ENCODE results near the gene ADGRA3.
"Not testable (repeated sequence)": the region's sequence is repeated elsewhere in the genome, so short reads cannot be mapped to it uniquely, and the experiment has no call there.

Gene ADGRA3

DNA sequence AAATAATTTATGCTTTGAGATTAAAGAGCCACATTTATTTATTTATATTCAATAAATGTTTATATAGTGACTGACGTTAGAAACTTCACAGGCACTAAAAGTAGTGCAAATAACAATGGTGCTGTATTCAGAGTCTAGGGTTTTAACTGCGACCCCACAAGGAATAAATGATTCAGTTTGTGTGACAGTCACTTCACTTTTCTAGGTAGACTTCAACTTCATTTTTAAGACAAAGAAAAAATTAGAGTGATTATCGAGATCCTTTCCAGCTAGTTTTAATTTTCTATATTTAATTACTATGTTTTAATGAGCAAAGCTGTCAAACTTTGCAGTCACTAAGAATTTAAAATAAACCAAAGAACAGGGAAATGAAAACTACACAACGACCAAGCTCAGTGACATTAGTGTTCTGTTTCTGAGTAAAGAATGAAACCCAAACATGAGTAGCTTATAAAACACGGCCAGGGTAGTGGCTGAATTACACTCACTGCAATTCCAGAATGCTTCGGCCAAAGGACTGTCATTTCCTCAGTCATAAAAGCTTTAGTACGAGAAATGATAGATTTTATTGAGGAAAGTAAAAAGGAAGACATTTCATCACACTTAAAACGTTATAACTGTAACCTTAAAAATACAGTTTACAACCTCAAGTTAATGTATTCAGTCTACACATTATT, 38.6 kb downstream of the ADGRA3 start:
- TF ChIP-seq, protein P1, sequence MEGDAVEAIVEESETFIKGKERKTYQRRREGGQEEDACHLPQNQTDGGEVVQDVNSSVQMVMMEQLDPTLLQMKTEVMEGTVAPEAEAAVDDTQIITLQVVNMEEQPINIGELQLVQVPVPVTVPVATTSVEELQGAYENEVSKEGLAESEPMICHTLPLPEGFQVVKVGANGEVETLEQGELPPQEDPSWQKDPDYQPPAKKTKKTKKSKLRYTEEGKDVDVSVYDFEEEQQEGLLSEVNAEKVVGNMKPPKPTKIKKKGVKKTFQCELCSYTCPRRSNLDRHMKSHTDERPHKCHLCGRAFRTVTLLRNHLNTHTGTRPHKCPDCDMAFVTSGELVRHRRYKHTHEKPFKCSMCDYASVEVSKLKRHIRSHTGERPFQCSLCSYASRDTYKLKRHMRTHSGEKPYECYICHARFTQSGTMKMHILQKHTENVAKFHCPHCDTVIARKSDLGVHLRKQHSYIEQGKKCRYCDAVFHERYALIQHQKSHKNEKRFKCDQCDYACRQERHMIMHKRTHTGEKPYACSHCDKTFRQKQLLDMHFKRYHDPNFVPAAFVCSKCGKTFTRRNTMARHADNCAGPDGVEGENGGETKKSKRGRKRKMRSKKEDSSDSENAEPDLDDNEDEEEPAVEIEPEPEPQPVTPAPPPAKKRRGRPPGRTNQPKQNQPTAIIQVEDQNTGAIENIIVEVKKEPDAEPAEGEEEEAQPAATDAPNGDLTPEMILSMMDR (IDR thresholded peaks at IDR 0.05; ENCODE audit: low read depth, low read length, missing control alignments): no peak
- no peak overlapping the region for H3K4me3 ChIP-seq (replicated peaks; ENCODE audit: low read depth, low read length)
- DNase-seq (ENCODE audit: extremely low read depth, low read depth): no peak

GRCh38 chr4:22476011-22476410, 39.9 kb downstream of the ADGRA3 start:
- no peak for DNase-seq (ENCODE audit: extremely low read depth, low read depth)
- TF ChIP-seq, protein P1 (IDR thresholded peaks at IDR 0.05; ENCODE audit: low read depth, low read length, missing control alignments): no peak
- no peak overlapping the region for H3K4me3 ChIP-seq (replicated peaks; ENCODE audit: low read depth, low read length)

DNA sequence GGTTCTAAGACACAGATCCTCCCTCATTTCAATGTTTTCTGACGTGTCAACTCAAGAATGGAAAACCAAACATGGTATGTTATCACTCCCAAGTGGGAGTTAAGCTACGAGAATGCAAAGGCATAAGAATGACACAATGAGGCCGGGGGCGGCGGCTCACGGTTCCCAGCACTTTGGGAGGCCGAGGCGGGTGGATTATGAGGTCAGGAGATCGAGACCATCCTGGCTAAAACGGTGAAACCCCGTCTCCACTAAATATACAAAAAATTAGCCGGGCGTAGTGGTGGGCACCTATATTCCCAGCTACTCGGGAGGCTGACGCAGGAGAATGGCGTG, 40.6 kb downstream of the ADGRA3 start:
- not testable (repeated sequence) for DNase-seq (ENCODE audit: extremely low read depth, low read depth); H3K4me3 ChIP-seq (replicated peaks; ENCODE audit: low read depth, low read length)

DNA sequence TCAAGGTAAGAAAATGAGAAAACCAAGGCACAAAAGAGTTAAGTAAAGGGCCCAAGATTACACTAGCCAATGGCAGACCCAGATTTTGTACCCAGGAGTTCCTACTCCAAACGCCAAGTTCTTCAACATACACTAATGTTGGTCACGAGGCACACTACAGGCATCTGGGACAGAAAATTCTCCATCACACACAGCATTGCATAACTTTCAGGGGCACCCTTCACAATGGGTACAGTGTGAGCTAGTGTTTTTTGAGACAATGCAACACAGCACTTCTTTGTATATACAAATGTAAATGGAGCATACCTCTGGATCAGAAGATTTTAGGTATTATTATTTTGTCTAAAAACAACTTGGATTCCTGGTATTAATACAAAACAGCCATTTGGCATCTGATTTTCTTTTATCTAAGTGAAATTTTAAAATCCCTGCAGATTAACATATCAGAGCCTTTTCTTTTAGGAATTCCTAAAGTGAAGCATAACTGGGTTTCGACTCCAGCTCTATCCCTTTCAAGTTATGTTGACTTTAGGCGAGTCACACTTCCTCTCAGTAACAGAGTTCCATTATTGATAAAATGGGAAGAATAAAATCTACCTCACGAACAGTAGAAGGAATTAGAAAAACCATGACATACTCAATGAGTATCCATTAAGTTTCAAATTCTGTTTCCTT, 41.1 kb downstream of the ADGRA3 start:
- no peak overlapping the region for H3K4me3 ChIP-seq (replicated peaks; ENCODE audit: low read depth, low read length)
- TF ChIP-seq, protein P1 (IDR thresholded peaks at IDR 0.05; ENCODE audit: low read depth, low read length, missing control alignments): no peak
- DNase-seq (ENCODE audit: extremely low read depth, low read depth): no peak

DNA sequence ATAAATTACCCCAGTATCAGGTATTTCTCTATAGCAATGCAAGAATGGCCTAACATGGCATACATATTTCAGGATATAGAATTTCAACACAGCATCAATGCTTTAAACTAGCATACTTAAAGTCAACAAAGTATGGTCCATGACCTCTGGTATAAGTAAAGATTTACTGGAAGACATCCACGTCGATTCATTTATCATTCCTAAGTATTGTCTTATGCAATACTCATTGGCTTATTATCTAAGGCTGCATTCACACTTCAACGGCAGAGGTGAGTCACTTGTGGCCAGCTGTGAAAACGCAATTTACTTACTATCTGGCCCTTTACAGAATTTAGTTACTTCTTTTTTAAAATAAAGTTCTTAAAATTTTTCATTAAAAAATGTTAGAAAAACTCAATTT, 42.6 kb downstream of the ADGRA3 start:
- TF ChIP-seq, protein P1 (IDR thresholded peaks at IDR 0.05; ENCODE audit: low read depth, low read length, missing control alignments): no peak
- DNase-seq (ENCODE audit: extremely low read depth, low read depth): no peak
- no peak overlapping the region for H3K4me3 ChIP-seq (replicated peaks; ENCODE audit: low read depth, low read length)

DNA sequence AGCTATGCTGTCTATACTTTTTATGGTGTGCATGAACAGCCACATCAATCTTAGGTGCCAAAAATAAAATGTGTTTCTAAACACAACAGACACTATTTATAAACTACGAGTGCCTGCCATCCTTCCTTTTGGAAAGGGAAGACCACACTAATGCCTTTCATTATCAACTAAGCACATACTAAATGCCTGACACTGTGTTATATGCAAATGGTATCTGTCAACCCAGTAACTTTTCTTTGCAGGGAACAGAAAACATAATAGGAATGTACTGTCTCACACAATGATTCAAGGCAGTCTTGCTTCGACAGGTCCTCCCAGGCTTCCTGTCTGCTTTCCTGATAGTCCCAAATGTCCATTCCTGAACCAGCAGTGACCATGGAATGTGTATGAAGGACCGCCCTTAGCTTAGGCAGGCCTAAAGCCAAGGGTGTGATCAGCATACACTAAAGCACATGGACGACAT, 43.8 kb downstream of the ADGRA3 start:
- DNase-seq (ENCODE audit: extremely low read depth, low read depth): no peak
- H3K4me3 ChIP-seq (replicated peaks; ENCODE audit: low read depth, low read length): no peak overlapping the region
- TF ChIP-seq, protein P1 (IDR thresholded peaks at IDR 0.05; ENCODE audit: low read depth, low read length, missing control alignments): no peak

DNA sequence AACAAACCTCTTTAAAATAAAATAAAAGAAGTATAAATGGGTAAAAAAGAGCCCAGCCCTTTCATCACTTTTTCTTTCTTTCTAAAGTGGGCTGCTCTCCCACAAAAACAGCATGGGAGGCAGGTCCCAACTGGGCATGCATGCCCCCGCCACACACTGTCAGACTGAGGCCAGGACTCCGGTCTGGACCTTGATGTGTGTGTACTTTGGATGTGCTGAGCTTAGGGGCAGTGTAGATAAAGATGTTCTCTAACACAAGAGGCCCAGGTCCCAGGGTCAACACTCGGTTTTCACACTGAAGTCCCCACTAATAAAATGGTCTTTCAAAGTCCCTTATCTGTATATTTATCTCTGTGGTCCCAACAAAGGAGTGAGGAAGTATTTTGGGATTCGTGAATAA, 44.4 kb downstream of the ADGRA3 start:
- TF ChIP-seq, protein P1 (IDR thresholded peaks at IDR 0.05; ENCODE audit: low read depth, low read length, missing control alignments): no peak
- no peak overlapping the region for H3K4me3 ChIP-seq (replicated peaks; ENCODE audit: low read depth, low read length)
- DNase-seq (ENCODE audit: extremely low read depth, low read depth): no peak

Data from HFF-Myc (cell line).